T-helper 17 cell (primary cell): ENCODE data around the gene SPATA2L. TPM values are rescaled to one million over a fixed set of nuclear protein-coding genes. Genes with fewer than 3 reads are reported as not detected.

Source experiments
- ATAC-seq: fragments of 150-1000 bp; cut with Tn5 transposase; 2 replicates; pipeline ENCODE4 v1.10.0; 2021; ENCODE audit warnings: mild to moderate bottlenecking, moderate library complexity
- DNase-seq, 3 donors: peaks; one replicate each; pipeline versions ENCODE4 v3.0.0 to v3.0.0-alpha.2; 2020 to 2021
- H3K9me3 ChIP-seq: one replicate; pipeline ENCODE4 v1.7.0; 2013; ENCODE audit warnings: low read length, mild to moderate bottlenecking; ENCODE audit not compliant: control insufficient read depth, poor library complexity, severe bottlenecking
- H3K27ac Mint-ChIP-seq: one replicate; pipeline ENCODE4 v1.8.0; 2022; ENCODE audit warnings: mild to moderate bottlenecking, moderate library complexity, mixed read lengths
- H3K27me3 Mint-ChIP-seq: one replicate; pipeline ENCODE4 v1.8.0; 2022; ENCODE audit warnings: mixed read lengths
- H3K36me3 Mint-ChIP-seq: one replicate; pipeline ENCODE4 v1.8.0; 2022; ENCODE audit warnings: low read depth, mixed read lengths
- H3K4me1 Mint-ChIP-seq: one replicate; pipeline ENCODE4 v1.8.0; 2022; ENCODE audit warnings: mild to moderate bottlenecking, mixed read lengths
- H3K4me3 Mint-ChIP-seq: one replicate; pipeline ENCODE4 v1.8.0; 2022; ENCODE audit warnings: mild to moderate bottlenecking, moderate library complexity, mixed read lengths
- total RNA-seq, 4 donors: library from RNA in 2 of 4; stranded (reverse) in 2 of 4; gene quantifications; one replicate each; pipeline ENCODE4 v1.2.3 and lab custom pipeline; 2022 to 2026

Gene SPATA2L
- total RNA-seq, 2 donors from 2014 or later: 20.6 to 30.8 TPM

GRCh38 chr16:89661215-89661614, 40.3 kb downstream of the SPATA2L start:
- Mint-ChIP-seq H3K27me3 (no peaks in the 10 kb centered on the region), H3K4me3 (no peak overlapping the region), H3K4me1 (peaks cover 18% of the 10 kb centered on the region), H3K36me3 (no peaks in the 10 kb centered on the region), H3K27ac (no peak overlapping the region)
- DNase-seq (no peak), ATAC-seq (no peak)
- no peaks in the 10 kb centered on the region for H3K9me3 ChIP-seq

DNA sequence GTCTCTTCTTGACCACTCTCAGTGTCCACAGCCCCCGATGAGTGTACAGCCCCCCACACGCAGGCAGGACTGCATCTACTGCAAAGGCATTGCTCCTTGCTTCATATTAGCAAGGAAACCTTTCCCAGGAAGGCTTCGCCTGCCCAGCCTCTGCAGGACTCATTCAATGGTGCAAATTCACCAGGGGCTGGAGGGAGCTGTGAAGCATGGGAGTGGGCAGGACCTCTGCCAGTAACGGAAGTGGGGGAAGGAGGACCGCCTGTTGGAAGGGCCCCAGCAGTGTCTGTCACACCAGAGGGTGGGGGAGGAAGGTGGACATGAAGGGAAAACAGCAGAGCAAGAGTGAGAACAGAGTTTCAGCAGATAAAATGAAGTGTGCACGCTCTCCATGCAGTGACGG, 41.4 kb downstream of the SPATA2L start:
- H3K9me3 ChIP-seq: no peaks in the 10 kb centered on the region
- Mint-ChIP-seq H3K27ac (peak overlapping the region; percentile 69), H3K36me3 (no peaks in the 10 kb centered on the region), H3K4me1 (peaks cover 22% of the 10 kb centered on the region), H3K4me3 (no peak overlapping the region), H3K27me3 (no peaks in the 10 kb centered on the region)
- no peak for ATAC-seq
- DNase-seq: no peak

DNA sequence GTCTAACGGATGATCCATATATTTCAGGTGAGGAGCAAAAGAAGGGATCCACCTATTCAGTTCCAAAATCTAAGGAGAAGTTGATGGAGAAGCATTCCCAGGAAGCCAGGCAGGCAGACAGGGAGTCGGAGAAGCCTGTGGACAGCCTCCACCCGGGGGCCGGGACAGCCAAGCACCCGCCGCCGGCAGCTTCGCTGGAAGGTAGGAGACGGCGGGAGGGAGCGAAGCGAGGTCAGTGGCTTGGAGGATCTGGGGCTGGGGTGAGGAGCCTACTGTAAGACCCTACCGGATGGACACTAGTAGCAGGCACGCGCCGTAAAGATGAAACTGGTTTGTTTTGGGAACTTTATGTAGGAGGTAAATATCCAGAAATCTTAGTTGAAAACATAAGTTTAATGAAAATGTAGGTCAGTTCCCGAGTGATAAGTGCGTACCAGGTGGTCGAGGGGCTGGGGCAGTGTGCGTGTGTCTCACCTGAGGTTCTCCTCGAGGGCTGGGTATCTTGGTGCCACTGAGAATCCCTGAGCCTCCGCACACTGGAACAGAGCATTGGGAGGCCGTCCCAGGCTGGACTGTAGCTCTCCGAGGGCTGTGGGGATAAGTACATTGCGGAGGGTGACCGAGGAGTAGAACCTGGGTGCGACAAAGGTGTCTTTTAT, 43.2 kb downstream of the SPATA2L start:
- H3K36me3 Mint-ChIP-seq: no peaks in the 10 kb centered on the region
- ATAC-seq: no peak
- H3K4me3 Mint-ChIP-seq: peak overlapping the region; percentile 91

DNA sequence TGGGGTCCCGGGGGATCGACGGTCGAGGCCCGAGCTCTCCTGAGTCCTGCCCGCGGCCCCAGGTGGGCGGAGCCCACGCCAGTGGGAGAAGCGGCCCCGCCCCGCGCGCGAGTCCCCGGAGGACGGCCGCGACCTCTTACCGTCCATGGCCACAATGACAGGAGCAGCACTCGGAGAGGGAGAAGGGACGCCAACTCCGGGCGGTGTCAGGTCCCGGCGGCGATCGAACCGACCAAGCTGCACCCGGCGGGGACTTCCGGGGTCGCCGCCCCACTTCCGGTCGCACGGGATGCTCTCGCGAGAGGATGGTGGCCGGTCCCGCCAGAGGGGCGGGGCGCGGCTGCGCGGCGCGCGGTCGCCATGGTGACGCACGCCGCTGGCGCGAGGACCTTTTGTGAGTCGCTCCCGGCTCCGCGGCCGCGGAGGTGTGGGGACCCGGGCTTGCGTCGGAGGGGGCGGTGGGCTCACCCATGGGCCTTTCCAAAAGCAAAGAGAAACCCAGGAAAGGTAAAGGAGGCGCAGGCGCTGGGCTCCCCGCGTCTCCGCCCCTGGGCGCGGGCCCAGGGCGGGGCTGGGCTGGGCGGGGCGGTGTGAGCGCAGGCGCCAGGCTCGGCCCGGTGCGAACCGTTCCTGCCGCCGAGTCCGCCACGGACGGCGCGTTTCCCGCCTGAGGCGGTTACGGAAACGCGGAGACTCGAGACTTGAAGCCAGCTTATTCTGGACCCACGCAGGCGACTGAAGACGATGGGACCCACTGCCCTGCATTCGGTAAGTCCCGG, 43.9 kb downstream of the SPATA2L start, which contains the start of the genes CHMP1A and SPATA33:
TSS of gene CHMP1A (minus strand) at position 267 of the 779 bp plus-strand sequence. CDS start at position 147, 120 bp downstream.
TSS of gene SPATA33 (plus strand) at position 395 of the 779 bp plus-strand sequence. CDS start at position 471, 76 bp downstream.
- peaks cover 24% of the 10 kb centered on the region for H3K4me1 Mint-ChIP-seq
- H3K9me3 ChIP-seq: no peaks in the 10 kb centered on the region
- H3K4me3 Mint-ChIP-seq: peak within 1 kb of the TSS; percentile 91
- peak within 1 kb of the TSS; percentile 69 for H3K27ac Mint-ChIP-seq
- peak; percentile 91 to 93 (median 91) for DNase-seq
- no peaks in the 10 kb centered on the region for H3K27me3 Mint-ChIP-seq
- H3K36me3 Mint-ChIP-seq: no peaks in the 10 kb centered on the region
- peak; percentile 89 for ATAC-seq

More for the DNA sequence above, 43.2 kb downstream of the SPATA2L start:
- H3K9me3 ChIP-seq: no peaks in the 10 kb centered on the region
- Mint-ChIP-seq H3K4me1 (peaks cover 24% of the 10 kb centered on the region), H3K27ac (peak overlapping the region; percentile 69), H3K27me3 (no peaks in the 10 kb centered on the region)
- no peak for DNase-seq

DNA sequence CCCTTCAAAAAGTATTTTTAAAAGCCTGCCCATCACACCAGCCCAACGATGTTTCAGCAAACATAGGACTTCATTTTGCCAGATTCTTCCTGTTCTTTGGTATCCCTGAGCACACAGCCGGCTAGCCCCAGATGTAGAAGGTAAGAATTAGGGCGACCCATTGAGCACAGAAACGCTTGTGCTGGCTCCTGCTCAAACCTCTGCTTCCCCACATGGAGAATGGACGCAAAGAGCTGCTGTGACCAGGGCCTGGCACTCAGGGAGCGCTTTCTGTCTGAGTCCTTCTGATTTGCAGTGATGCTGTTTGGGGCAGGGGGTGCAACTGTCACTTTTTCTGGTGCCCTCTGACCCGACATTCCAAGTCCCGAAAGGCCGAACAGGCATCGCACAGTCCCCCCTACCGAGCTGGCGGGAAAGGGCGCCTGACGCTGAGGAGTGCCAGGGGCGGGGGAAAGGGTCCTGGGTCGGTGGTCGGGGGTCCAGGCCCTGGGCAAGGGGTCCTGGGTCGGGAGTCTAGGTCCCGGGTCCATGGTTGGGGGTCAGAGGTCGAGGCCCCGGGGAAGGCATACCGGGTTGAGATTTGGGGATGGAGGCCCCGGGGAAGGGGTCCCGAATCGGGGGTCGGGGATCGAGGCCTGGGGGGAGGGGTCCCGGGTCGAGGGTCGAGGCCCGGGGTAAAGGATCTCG, 44.9 kb downstream of the SPATA2L start:
- no peaks in the 10 kb centered on the region for H3K27me3 Mint-ChIP-seq
- H3K4me3 Mint-ChIP-seq: peak overlapping the region; percentile 91
- H3K36me3 Mint-ChIP-seq: no peaks in the 10 kb centered on the region
- peak overlapping the region; percentile 69 for H3K27ac Mint-ChIP-seq
- ATAC-seq (no peak), DNase-seq (no peak)
- H3K9me3 ChIP-seq: no peaks in the 10 kb centered on the region
- peaks cover 24% of the 10 kb centered on the region for H3K4me1 Mint-ChIP-seq

- H3K9me3 ChIP-seq: no peaks in the 10 kb centered on the region
- ATAC-seq (no peak), DNase-seq (no peak)
- Mint-ChIP-seq H3K4me1 (peaks cover 19% of the 10 kb centered on the region), H3K4me3 (peak overlapping the region; percentile 91), H3K27me3 (no peaks in the 10 kb centered on the region), H3K27ac (peak overlapping the region; percentile 78), H3K36me3 (no peaks in the 10 kb centered on the region)
Observed at GRCh38 chr16:89655062-89655643, 46.4 kb downstream of the SPATA2L start.

DNA sequence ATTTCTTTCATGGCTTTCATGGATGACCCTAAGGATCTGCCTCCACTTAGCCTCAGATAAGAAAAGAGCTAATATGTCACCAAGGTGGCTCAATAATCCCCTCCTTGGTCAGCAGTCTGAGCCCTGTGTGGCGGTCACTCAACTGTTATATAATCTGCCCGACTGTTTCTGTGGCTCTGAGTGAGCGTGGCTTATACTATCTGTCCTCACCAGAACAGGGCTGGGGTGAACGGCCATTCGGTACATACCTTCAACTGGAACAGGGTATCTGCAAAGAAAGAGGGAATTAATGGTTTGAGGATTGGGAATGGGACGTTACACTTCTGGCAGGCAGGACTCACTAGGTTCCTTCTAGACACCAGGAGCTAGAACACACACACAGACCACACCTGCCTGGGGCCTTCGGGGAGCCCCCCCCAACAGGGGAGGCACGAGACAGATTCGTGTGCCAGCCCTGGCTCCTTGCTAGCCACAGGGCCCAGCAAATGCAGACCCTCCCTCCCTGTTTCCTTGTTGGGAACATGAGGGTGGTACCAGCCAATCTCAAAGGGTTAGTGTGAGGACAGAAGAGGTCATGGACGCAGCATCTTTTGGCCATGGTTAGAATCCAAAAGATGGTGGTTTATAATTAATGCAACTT, 47.7 kb downstream of the SPATA2L start:
- DNase-seq: no peak
- no peaks in the 10 kb centered on the region for H3K9me3 ChIP-seq
- Mint-ChIP-seq H3K27ac (peak overlapping the region; percentile 78), H3K36me3 (no peaks in the 10 kb centered on the region), H3K4me3 (peak overlapping the region; percentile 25), H3K27me3 (no peaks in the 10 kb centered on the region), H3K4me1 (peaks cover 17% of the 10 kb centered on the region)
- ATAC-seq: no peak

- H3K27me3 Mint-ChIP-seq: no peaks in the 10 kb centered on the region
- peaks cover 10% of the 10 kb centered on the region for H3K4me1 Mint-ChIP-seq
- no peaks in the 10 kb centered on the region for H3K9me3 ChIP-seq
- no peak for ATAC-seq
- H3K27ac Mint-ChIP-seq: no peak overlapping the region
- no peak for DNase-seq
- H3K36me3 Mint-ChIP-seq: no peaks in the 10 kb centered on the region
- H3K4me3 Mint-ChIP-seq: no peak overlapping the region
Observed at GRCh38 chr16:89651584-89651983, 49.9 kb downstream of the SPATA2L start.

GRCh38 chr16:89646906-89647305, 54.6 kb downstream of the SPATA2L start:
- Mint-ChIP-seq H3K27ac (no peak overlapping the region), H3K4me3 (no peak overlapping the region), H3K27me3 (no peaks in the 10 kb centered on the region), H3K36me3 (no peaks in the 10 kb centered on the region), H3K4me1 (peaks cover 2% of the 10 kb centered on the region)
- DNase-seq: no peak
- ATAC-seq: no peak
- no peaks in the 10 kb centered on the region for H3K9me3 ChIP-seq

Other genes with a start within 250 kb of the SPATA2L start
- gene ANKRD11, start 211.1 kb downstream of the SPATA2L start, total RNA-seq: 100 to 1,000 TPM; 197 to 251 TPM
- gene SPG7, start 193.3 kb downstream of the SPATA2L start, total RNA-seq: 100 to 1,000 TPM; 140 to 154 TPM
- gene RPL13, start 141.0 kb downstream of the SPATA2L start, total RNA-seq: 1,000 to 10,000 TPM; 4,192 to 4,476 TPM
- gene CPNE7, start 125.9 kb downstream of the SPATA2L start, total RNA-seq: 1 to 10 TPM; 4.7 to 8.2 TPM
- not detected for gene DPEP1, start 88.1 kb downstream of the SPATA2L start, total RNA-seq
- 10 to 100 TPM; 75.3 to 76.9 TPM for gene CHMP1A, start 44.0 kb downstream of the SPATA2L start, total RNA-seq
- 10 to 100 TPM in 1 of 2 donors, 1 to 10 TPM in 1; 8.3 to 10.1 TPM for gene SPATA33, start 43.9 kb downstream of the SPATA2L start, total RNA-seq
- gene CDK10, start 15.0 kb downstream of the SPATA2L start, total RNA-seq: 10 to 100 TPM; 83.0 to 86.0 TPM
- gene VPS9D1, start 19.2 kb upstream of the SPATA2L start, total RNA-seq: 10 to 100 TPM; 18.8 to 23.2 TPM
- 100 to 1,000 TPM; 103 to 104 TPM for gene ZNF276, start 19.8 kb upstream of the SPATA2L start, total RNA-seq
- 10 to 100 TPM; 10.7 to 12.7 TPM for gene FANCA, start 114.9 kb upstream of the SPATA2L start, total RNA-seq
- gene SPIRE2, start 126.8 kb upstream of the SPATA2L start, total RNA-seq: 1 to 10 TPM; 1.3 to 3.3 TPM
- 100 to 1,000 TPM; 393 to 428 TPM for gene TCF25, start 171.9 kb upstream of the SPATA2L start, total RNA-seq
- gene MC1R, start 217.2 kb upstream of the SPATA2L start, total RNA-seq: 10 to 100 TPM; 10.1 to 13.8 TPM
- gene TUBB3, start 221.6 kb upstream of the SPATA2L start, total RNA-seq: under 1 TPM; 0.52 to 0.96 TPM
- 10 to 100 TPM; 32.5 to 38.3 TPM for gene DEF8, start 247.1 kb upstream of the SPATA2L start, total RNA-seq